ENCODE data around the gene KDM7A. TPM values are rescaled to one million over a fixed set of nuclear protein-coding genes. Genes with fewer than 3 reads are reported as not detected.
A peak's percentile ranks its signal among the peaks of the same experiment; 100 is the strongest.
"Not testable (repeated sequence)": the region's sequence is repeated elsewhere in the genome, so short reads cannot be mapped to it uniquely, and the experiment has no call there.

KDM7A gene
- total RNA-seq, 1 experiment from 2014 or later = 1.2 TPM

GRCh38 chr7:140209866-140210609 is 33.3 kb upstream of the KDM7A start:
- DNase-seq (ENCODE audit: low read depth in 1 of 2, low spot score in 2 of 2) = no peak
- Histone ChIP-seq H3K4me3 (no peak overlapping the region), H3K36me3 (no peaks in the 10 kb centered on the region), H3K27me3 (replicated peaks) (no peaks in the 10 kb centered on the region), H3K4me1 (replicated peaks) (no peaks in the 10 kb centered on the region), H3K9me3 (replicated peaks) (no peaks in the 10 kb centered on the region), H3K27ac (no peak overlapping the region)

- H3K27me3 ChIP-seq (replicated peaks) = no peaks in the 10 kb centered on the region
- DNase-seq (ENCODE audit: low read depth in 1 of 2, low spot score in 2 of 2) = no peak
- no peaks in the 10 kb centered on the region for H3K4me1 ChIP-seq (replicated peaks)
- no peak overlapping the region for H3K27ac ChIP-seq
- no peak overlapping the region for H3K4me3 ChIP-seq
- no peaks in the 10 kb centered on the region for H3K9me3 ChIP-seq (replicated peaks)
- no peaks in the 10 kb centered on the region for H3K36me3 ChIP-seq
Observed at GRCh38 chr7:140206616-140207389, 30.0 kb upstream of the KDM7A start.

GRCh38 chr7:140205600-140205999 is 28.8 kb upstream of the KDM7A start:
- DNase-seq (ENCODE audit: low read depth in 1 of 2, low spot score in 2 of 2) = no peak
- Histone ChIP-seq H3K27me3 (replicated peaks) (no peaks in the 10 kb centered on the region), H3K9me3 (replicated peaks) (no peaks in the 10 kb centered on the region), H3K4me3 (no peak overlapping the region), H3K4me1 (replicated peaks) (peaks cover under 1% of the 10 kb centered on the region; the same call in 1 of the 2 replicates), H3K27ac (no peak overlapping the region), H3K36me3 (no peaks in the 10 kb centered on the region)

GRCh38 chr7:140203556-140203955 is 26.8 kb upstream of the KDM7A start:
- no peak overlapping the region for H3K4me3 ChIP-seq
- no peak overlapping the region for H3K27ac ChIP-seq
- DNase-seq (ENCODE audit: low read depth in 1 of 2, low spot score in 2 of 2) = no peak

GRCh38 chr7:140202942-140203341 is 26.2 kb upstream of the KDM7A start:
- not testable (repeated sequence) for H3K27me3 ChIP-seq (replicated peaks); H3K4me1 ChIP-seq (replicated peaks); H3K27ac ChIP-seq; DNase-seq (ENCODE audit: low read depth in 1 of 2, low spot score in 2 of 2); H3K9me3 ChIP-seq (replicated peaks); H3K4me3 ChIP-seq; H3K36me3 ChIP-seq

More at GRCh38 chr7:140203556-140203955, 26.8 kb upstream of the KDM7A start:
- H3K27me3 ChIP-seq (replicated peaks) = no peaks in the 10 kb centered on the region
- peaks cover 7% of the 10 kb centered on the region for H3K4me1 ChIP-seq (replicated peaks)
- no peaks in the 10 kb centered on the region for H3K36me3 ChIP-seq
- no peaks in the 10 kb centered on the region for H3K9me3 ChIP-seq (replicated peaks)

GRCh38 chr7:140201393-140201792 is 24.6 kb upstream of the KDM7A start:
- no peak for DNase-seq (ENCODE audit: low read depth in 1 of 2, low spot score in 2 of 2)
- no peaks in the 10 kb centered on the region for H3K36me3 ChIP-seq
- no peaks in the 10 kb centered on the region for H3K27me3 ChIP-seq (replicated peaks)

GRCh38 chr7:140200061-140200989 is 23.5 kb upstream of the KDM7A start:
- Histone ChIP-seq H3K4me3 (no peak overlapping the region), H3K4me1 (replicated peaks) (peaks cover 7% of the 10 kb centered on the region), H3K9me3 (replicated peaks) (no peaks in the 10 kb centered on the region), H3K36me3 (no peaks in the 10 kb centered on the region), H3K27me3 (replicated peaks) (no peaks in the 10 kb centered on the region), H3K27ac (no peak overlapping the region)
- peak; percentile 67 to 71 for DNase-seq (ENCODE audit: low read depth in 1 of 2, low spot score in 2 of 2)

More at GRCh38 chr7:140201393-140201792, 24.6 kb upstream of the KDM7A start:
- Histone ChIP-seq H3K9me3 (replicated peaks) (no peaks in the 10 kb centered on the region), H3K4me1 (replicated peaks) (peaks cover 7% of the 10 kb centered on the region), H3K27ac (no peak overlapping the region), H3K4me3 (no peak overlapping the region)

GRCh38 chr7:140197938-140198337 is 21.2 kb upstream of the KDM7A start:
- Histone ChIP-seq H3K4me1 (replicated peaks) (peaks cover 7% of the 10 kb centered on the region), H3K36me3 (no peaks in the 10 kb centered on the region), H3K27me3 (replicated peaks) (no peaks in the 10 kb centered on the region), H3K4me3 (no peak overlapping the region), H3K27ac (no peak overlapping the region), H3K9me3 (replicated peaks) (no peaks in the 10 kb centered on the region)
- DNase-seq (ENCODE audit: low read depth in 1 of 2, low spot score in 2 of 2) = no peak

GRCh38 chr7:140197218-140197890 is 20.6 kb upstream of the KDM7A start:
- no peak for DNase-seq (ENCODE audit: low read depth in 1 of 2, low spot score in 2 of 2)
- no peak overlapping the region for H3K4me3 ChIP-seq
- no peaks in the 10 kb centered on the region for H3K36me3 ChIP-seq
- H3K27ac ChIP-seq = no peak overlapping the region
- peaks cover 7% of the 10 kb centered on the region for H3K4me1 ChIP-seq (replicated peaks)
- no peaks in the 10 kb centered on the region for H3K27me3 ChIP-seq (replicated peaks)
- H3K9me3 ChIP-seq (replicated peaks) = no peaks in the 10 kb centered on the region

GRCh38 chr7:140196361-140197217 is 19.8 kb upstream of the KDM7A start:
- H3K4me1 ChIP-seq (replicated peaks) = peaks cover 7% of the 10 kb centered on the region
- H3K9me3 ChIP-seq (replicated peaks) = no peaks in the 10 kb centered on the region
- DNase-seq (ENCODE audit: low read depth in 1 of 2, low spot score in 2 of 2) = no peak
- no peak overlapping the region for H3K27ac ChIP-seq
- H3K27me3 ChIP-seq (replicated peaks) = no peaks in the 10 kb centered on the region
- H3K4me3 ChIP-seq = no peak overlapping the region
- no peaks in the 10 kb centered on the region for H3K36me3 ChIP-seq

GRCh38 chr7:140195859-140196258 is 19.1 kb upstream of the KDM7A start:
- Histone ChIP-seq H3K4me1 (replicated peaks) (peaks cover 7% of the 10 kb centered on the region), H3K9me3 (replicated peaks) (no peaks in the 10 kb centered on the region), H3K27me3 (replicated peaks) (no peaks in the 10 kb centered on the region), H3K36me3 (no peaks in the 10 kb centered on the region), H3K4me3 (no peak overlapping the region), H3K27ac (no peak overlapping the region)
- no peak for DNase-seq (ENCODE audit: low read depth in 1 of 2, low spot score in 2 of 2)

GRCh38 chr7:140192620-140193019 is 15.8 kb upstream of the KDM7A start:
- DNase-seq (ENCODE audit: low read depth in 1 of 2, low spot score in 2 of 2) = no peak
- no peak overlapping the region for H3K4me3 ChIP-seq
- no peaks in the 10 kb centered on the region for H3K27me3 ChIP-seq (replicated peaks)

More at GRCh38 chr7:140192620-140193019, 15.8 kb upstream of the KDM7A start:
- Histone ChIP-seq H3K4me1 (replicated peaks) (no peaks in the 10 kb centered on the region), H3K27ac (no peak overlapping the region), H3K9me3 (replicated peaks) (no peaks in the 10 kb centered on the region), H3K36me3 (no peaks in the 10 kb centered on the region)
